GM12878 (cell line): Measurements from ENCODE around the gene SHISA9. TPM values are rescaled to one million over a fixed set of nuclear protein-coding genes. Genes with fewer than 3 reads are reported as not detected.

Experiments
- ATAC-seq: fragments of 200-7000 bp; cut with Tn5 transposase; 3 replicates; pipeline ENCODE4 v1.9.1; 2020; ENCODE audit warnings: mild to moderate bottlenecking, moderate library complexity
- BruUV-seq: library from RNA; stranded (reverse); fragments of 400-500 nt; replicated peaks from 2 replicates; lab custom pipeline; 2021; lab: Mats Ljungman, UMichigan
- CTCF ChIA-PET: fragments of 300-600 bp; sonication (Branson Sonifier 250); formaldehyde crosslinking; extraction: SDS; loops from one replicate; lab custom pipeline; 2021; ENCODE audit warnings: inconsistent platforms; lab: Yijun Ruan, JAX
- POLR2A ChIA-PET: fragments of 350-600 bp; formaldehyde crosslinking; extraction: SDS; loops from one replicate; lab custom pipeline; 2021; ENCODE audit warnings: inconsistent platforms; lab: Charles Lee
- RAD21 ChIA-PET: fragments of 300-600 bp; sonication (Branson Sonifier 250); formaldehyde crosslinking; loops from one replicate; lab custom pipeline; 2023; ENCODE audit warnings: antibody characterized with exemption; ENCODE audit not compliant: unreplicated experiment; lab: Charles Lee
- SMC1A ChIA-PET: fragments of 300-600 bp; sonication (Branson Sonifier 250); formaldehyde crosslinking; loops from one replicate; lab custom pipeline; 2023; ENCODE audit not compliant: unreplicated experiment, uncharacterized antibody; lab: Charles Lee
- DNase-seq: peaks from one replicate; pipeline ENCODE4 v3.0.0-alpha.2; 2011; ENCODE audit warnings: low read depth, low spot score
- FAIRE-seq: peaks from 3 replicates; lab custom pipeline; 2011; peaks lifted over from hg19 to GRCh38; lab: Jason Lieb, UNC
- H2AFZ ChIP-seq: 2 replicates; pipeline ENCODE4 v1.6.0; 2011; ENCODE audit warnings: low read depth, low read length, control low read depth; ENCODE audit not compliant: control insufficient read depth
- H3K27ac ChIP-seq: 2 replicates; pipeline ENCODE4 v1.5.1; 2011; ENCODE audit warnings: control low read depth; ENCODE audit not compliant: control insufficient read depth, insufficient read depth
- H3K27me3 ChIP-seq, 2 experiments: replicated peaks in 1 of 2; 2 replicates each; pipeline versions ENCODE4 v1.6.0 to v1.6.1; 2011; ENCODE audit warnings: low read length in 1 of 2; ENCODE audit not compliant: control insufficient read depth in 2 of 2, insufficient read depth in 2 of 2
- H3K36me3 ChIP-seq, 2 experiments: 2 replicates each; pipeline ENCODE4 v1.5.1; 2011; ENCODE audit warnings: low read length in 1 of 2; ENCODE audit not compliant: control insufficient read depth in 2 of 2, insufficient read depth in 2 of 2
- H3K4me1 ChIP-seq: 2 replicates; pipeline ENCODE4 v1.6.1; 2011; ENCODE audit warnings: mild to moderate bottlenecking, low read length, moderate library complexity, mixed read lengths; ENCODE audit not compliant: control insufficient read depth, insufficient read depth
- H3K4me2 ChIP-seq: 2 replicates; pipeline ENCODE4 v1.6.0; 2011; ENCODE audit warnings: control low read depth; ENCODE audit not compliant: control insufficient read depth, insufficient read depth
- H3K4me3 ChIP-seq: fragments of 200-600 bp; sonication (generic); 2 replicates; pipeline ENCODE4 v1.5.1; 2016
- H3K79me2 ChIP-seq: 2 replicates; pipeline ENCODE4 v1.6.0; 2011; ENCODE audit warnings: low read length; ENCODE audit not compliant: control insufficient read depth, insufficient read depth
- H3K9ac ChIP-seq: 2 replicates; pipeline ENCODE4 v1.8.0; 2011; ENCODE audit warnings: low read length, control low read depth, mixed read lengths; ENCODE audit not compliant: control insufficient read depth, insufficient read depth
- H3K9me3 ChIP-seq: replicated peaks from 3 replicates; pipeline ENCODE4 v1.5.1; 2011; ENCODE audit warnings: mild to moderate bottlenecking, low read length; ENCODE audit not compliant: control insufficient read depth, insufficient read depth
- H4K20me1 ChIP-seq: 2 replicates; pipeline ENCODE4 v1.6.0; 2011; ENCODE audit not compliant: control insufficient read depth, insufficient read depth
- CBX3 ChIP-seq: fragments of 200-600 bp; sonication (generic); IDR thresholded peaks from 2 replicates; pipeline ENCODE4 v1.6.1; 2016; ENCODE audit warnings: low read depth, borderline replicate concordance
- DPF2 ChIP-seq: fragments of 450-650 bp; IDR thresholded peaks from 2 replicates; pipeline ENCODE4 v1.6.1; 2017; ENCODE audit warnings: mild to moderate bottlenecking
- EP300 ChIP-seq, 2 experiments: fragments of 150-350 bp in 1 of 2; IDR thresholded peaks; 2 replicates each; pipeline ENCODE4 v1.6.1; 2011 to 2012; ENCODE audit warnings: low read depth in 2 of 2, low read length in 2 of 2, borderline replicate concordance in 1 of 2, improper control_type of control experiment in 1 of 2, inconsistent platforms in 1 of 2; ENCODE audit not compliant: control insufficient read depth in 1 of 2
- RELA ChIP-seq: fragments of 450-650 bp; IDR thresholded peaks from 2 replicates; pipeline ENCODE4 v1.8.0; 2014; ENCODE audit warnings: borderline replicate concordance; ENCODE audit not compliant: partially characterized antibody
- RFX5 ChIP-seq: IDR thresholded peaks from 2 replicates; pipeline ENCODE4 v1.6.1; 2011; ENCODE audit warnings: low read depth, low read length, improper control_type of control experiment
- WRNIP1 ChIP-seq: IDR thresholded peaks from 2 replicates; pipeline ENCODE4 v1.6.1; 2011; ENCODE audit warnings: low read depth, low read length, improper control_type of control experiment, borderline replicate concordance
- YBX1 ChIP-seq: fragments of 450-650 bp; IDR thresholded peaks from 2 replicates; pipeline ENCODE4 v1.6.1; 2016; ENCODE audit warnings: antibody characterized with exemption
- YY1 ChIP-seq: IDR thresholded peaks from 2 replicates; pipeline ENCODE4 v1.6.1; 2011; ENCODE audit warnings: low read depth, mild to moderate bottlenecking, low read length
- ZNF274 ChIP-seq: IDR thresholded peaks from one replicate; pipeline ENCODE4 v1.8.0; 2011; ENCODE audit not compliant: insufficient read length, insufficient read depth
- ZZZ3 ChIP-seq: IDR thresholded peaks from 2 replicates; pipeline ENCODE4 v1.6.1; 2011; ENCODE audit warnings: low read depth; ENCODE audit not compliant: control insufficient read depth, insufficient read length
- WGBS: methylation state at CpG from one replicate; pipeline ENCODE4 v1.1.6; 2016; ENCODE audit warnings: low lambda C conversion rate; ENCODE audit not compliant: insufficient replicate concordance, insufficient coverage; ENCODE audit errors: missing lambda C conversion rate; 5-methylcytosine and 5-hydroxymethylcytosine counted together
- in situ Hi-C: fragments of 300-500 bp; cut with MboI; formaldehyde crosslinking; loops from 9 replicates; pipeline ENCODE4 v1.14.3; 2018; ENCODE audit warnings: mixed read lengths
- intact Hi-C: fragments of 100-400 bp; cut with micrococcal nuclease; formaldehyde crosslinking; loops from one replicate; pipeline ENCODE4 v1.14.2; 2022; ENCODE audit not compliant: unreplicated experiment
- polyA plus RNA-seq, 11 experiments: library from polyadenylated mRNA; depleted of rRNA in 4 of 11; unstranded in 6 of 11; stranded (reverse) in 5 of 11; fragments of >200 nt; fragmentation: Nextera tagmentation in 4 of 11; fragmentation: Illumina TruSeq in 1 of 11; extraction: Ambion mirVana in 4 of 11; extraction: Trizol in 1 of 11; gene quantifications; 1 replicate in 1 of 11; 2 replicates in 10 of 11; pipeline versions ENCODE4 v1.2.1 to v1.2.3, GENCODE V29; 2011 to 2016; ENCODE audit warnings: inconsistent platforms in 2 of 11, missing spikeins in 2 of 11, low read depth in 1 of 11
- total RNA-seq, 4 experiments: library from RNA; depleted of rRNA in 3 of 4; stranded (reverse); fragments of >200 nt in 3 of 4; fragmentation: Illumina TruSeq in 1 of 4; extraction: Trizol in 1 of 4; gene quantifications; 2 replicates each; pipeline versions ENCODE4 v1.2.1 to v1.2.3, GENCODE V29; 2013 to 2021
- TF ChIP-seq, protein P1 (sequence below): IDR thresholded peaks from 2 replicates; pipeline ENCODE4 v1.6.1; 2011; ENCODE audit warnings: mild to moderate bottlenecking, low read depth, low read length, moderate library complexity; ENCODE audit not compliant: insufficient replicate concordance
- TF ChIP-seq, protein P2 (sequence below): IDR thresholded peaks from 2 replicates; pipeline ENCODE4 v1.6.1; 2012; ENCODE audit warnings: mild to moderate bottlenecking, low read depth, low read length
- TF ChIP-seq, protein P3 (sequence below): IDR thresholded peaks from 2 replicates; pipeline ENCODE4 v1.6.1; 2012; ENCODE audit warnings: low read depth, low read length, improper control_type of control experiment
- TF ChIP-seq, protein P4 (sequence below): IDR thresholded peaks from 2 replicates; pipeline ENCODE4 v1.6.1; 2011; ENCODE audit warnings: borderline replicate concordance, low read depth, mild to moderate bottlenecking, moderate library complexity, mixed read lengths, low read length; ENCODE audit not compliant: insufficient read depth; ENCODE audit errors: extremely low read length
- TF ChIP-seq, protein P5 (sequence below): IDR thresholded peaks from 2 replicates; pipeline ENCODE4 v1.6.1; 2012; ENCODE audit warnings: low read depth, low read length, improper control_type of control experiment

Gene SHISA9
- total and polyA plus RNA-seq, 10 of the 15 experiments (the other 5 are each of a cell fraction or from before 2014, with no cell fraction given): 0.03 to 25.5 (median 0.07) TPM

DNA sequence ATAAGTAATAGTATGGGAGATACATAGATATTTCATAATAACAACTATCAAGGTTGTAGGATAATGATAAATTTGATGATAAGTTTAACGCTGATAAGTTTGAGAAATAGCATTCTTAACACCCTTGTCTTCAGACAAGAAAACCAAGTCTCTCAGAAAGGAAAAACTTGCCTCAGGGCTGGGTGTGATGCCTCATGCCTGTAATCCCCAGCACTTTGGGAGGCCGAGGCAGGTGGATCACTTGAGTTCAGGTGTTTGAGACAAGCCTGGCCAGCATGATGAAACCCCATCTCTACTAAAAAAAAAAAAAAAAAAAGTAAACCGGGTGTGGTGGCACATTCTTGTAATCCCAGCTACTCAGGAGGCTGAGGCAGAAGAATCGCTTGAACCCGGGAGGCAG, 90.7 kb downstream of the SHISA9 start:
- no peaks in the 10 kb centered on the region for H3K9me3 ChIP-seq
- H3K27ac ChIP-seq: no peak overlapping the region
- WGBS: 27% methylated on average over 4 of the region's 5 CpGs
- no peaks in the 10 kb centered on the region for H3K36me3 ChIP-seq
- FAIRE-seq: no peak
- H3K4me1 ChIP-seq: no peaks in the 10 kb centered on the region
- TF ChIP-seq, protein P1, sequence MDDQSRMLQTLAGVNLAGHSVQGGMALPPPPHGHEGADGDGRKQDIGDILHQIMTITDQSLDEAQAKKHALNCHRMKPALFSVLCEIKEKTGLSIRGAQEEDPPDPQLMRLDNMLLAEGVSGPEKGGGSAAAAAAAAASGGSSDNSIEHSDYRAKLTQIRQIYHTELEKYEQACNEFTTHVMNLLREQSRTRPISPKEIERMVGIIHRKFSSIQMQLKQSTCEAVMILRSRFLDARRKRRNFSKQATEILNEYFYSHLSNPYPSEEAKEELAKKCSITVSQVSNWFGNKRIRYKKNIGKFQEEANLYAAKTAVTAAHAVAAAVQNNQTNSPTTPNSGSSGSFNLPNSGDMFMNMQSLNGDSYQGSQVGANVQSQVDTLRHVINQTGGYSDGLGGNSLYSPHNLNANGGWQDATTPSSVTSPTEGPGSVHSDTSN: no peak
- TF ChIP-seq WRNIP1: no peak
- TF ChIP-seq CBX3: no peak
- TF ChIP-seq YBX1: no peak
- no peak for TF ChIP-seq YY1
- TF ChIP-seq, protein P2, sequence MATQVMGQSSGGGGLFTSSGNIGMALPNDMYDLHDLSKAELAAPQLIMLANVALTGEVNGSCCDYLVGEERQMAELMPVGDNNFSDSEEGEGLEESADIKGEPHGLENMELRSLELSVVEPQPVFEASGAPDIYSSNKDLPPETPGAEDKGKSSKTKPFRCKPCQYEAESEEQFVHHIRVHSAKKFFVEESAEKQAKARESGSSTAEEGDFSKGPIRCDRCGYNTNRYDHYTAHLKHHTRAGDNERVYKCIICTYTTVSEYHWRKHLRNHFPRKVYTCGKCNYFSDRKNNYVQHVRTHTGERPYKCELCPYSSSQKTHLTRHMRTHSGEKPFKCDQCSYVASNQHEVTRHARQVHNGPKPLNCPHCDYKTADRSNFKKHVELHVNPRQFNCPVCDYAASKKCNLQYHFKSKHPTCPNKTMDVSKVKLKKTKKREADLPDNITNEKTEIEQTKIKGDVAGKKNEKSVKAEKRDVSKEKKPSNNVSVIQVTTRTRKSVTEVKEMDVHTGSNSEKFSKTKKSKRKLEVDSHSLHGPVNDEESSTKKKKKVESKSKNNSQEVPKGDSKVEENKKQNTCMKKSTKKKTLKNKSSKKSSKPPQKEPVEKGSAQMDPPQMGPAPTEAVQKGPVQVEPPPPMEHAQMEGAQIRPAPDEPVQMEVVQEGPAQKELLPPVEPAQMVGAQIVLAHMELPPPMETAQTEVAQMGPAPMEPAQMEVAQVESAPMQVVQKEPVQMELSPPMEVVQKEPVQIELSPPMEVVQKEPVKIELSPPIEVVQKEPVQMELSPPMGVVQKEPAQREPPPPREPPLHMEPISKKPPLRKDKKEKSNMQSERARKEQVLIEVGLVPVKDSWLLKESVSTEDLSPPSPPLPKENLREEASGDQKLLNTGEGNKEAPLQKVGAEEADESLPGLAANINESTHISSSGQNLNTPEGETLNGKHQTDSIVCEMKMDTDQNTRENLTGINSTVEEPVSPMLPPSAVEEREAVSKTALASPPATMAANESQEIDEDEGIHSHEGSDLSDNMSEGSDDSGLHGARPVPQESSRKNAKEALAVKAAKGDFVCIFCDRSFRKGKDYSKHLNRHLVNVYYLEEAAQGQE: no peak
- no peak for TF ChIP-seq RELA
- no peak for TF ChIP-seq EP300 (IDR thresholded peaks at IDR 0.05; ENCODE audit: borderline replicate concordance in 1 of 2, control insufficient read depth in 1 of 2, low read depth in 2 of 2, low read length in 2 of 2)
- TF ChIP-seq, protein P3, sequence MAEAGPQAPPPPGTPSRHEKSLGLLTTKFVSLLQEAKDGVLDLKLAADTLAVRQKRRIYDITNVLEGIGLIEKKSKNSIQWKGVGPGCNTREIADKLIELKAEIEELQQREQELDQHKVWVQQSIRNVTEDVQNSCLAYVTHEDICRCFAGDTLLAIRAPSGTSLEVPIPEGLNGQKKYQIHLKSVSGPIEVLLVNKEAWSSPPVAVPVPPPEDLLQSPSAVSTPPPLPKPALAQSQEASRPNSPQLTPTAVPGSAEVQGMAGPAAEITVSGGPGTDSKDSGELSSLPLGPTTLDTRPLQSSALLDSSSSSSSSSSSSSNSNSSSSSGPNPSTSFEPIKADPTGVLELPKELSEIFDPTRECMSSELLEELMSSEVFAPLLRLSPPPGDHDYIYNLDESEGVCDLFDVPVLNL: no peak
- no peak for TF ChIP-seq ZNF274
- TF ChIP-seq, protein P4, sequence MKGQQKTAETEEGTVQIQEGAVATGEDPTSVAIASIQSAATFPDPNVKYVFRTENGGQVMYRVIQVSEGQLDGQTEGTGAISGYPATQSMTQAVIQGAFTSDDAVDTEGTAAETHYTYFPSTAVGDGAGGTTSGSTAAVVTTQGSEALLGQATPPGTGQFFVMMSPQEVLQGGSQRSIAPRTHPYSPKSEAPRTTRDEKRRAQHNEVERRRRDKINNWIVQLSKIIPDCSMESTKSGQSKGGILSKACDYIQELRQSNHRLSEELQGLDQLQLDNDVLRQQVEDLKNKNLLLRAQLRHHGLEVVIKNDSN: no peak
- no peak for TF ChIP-seq ZZZ3
- TF ChIP-seq, protein P5, sequence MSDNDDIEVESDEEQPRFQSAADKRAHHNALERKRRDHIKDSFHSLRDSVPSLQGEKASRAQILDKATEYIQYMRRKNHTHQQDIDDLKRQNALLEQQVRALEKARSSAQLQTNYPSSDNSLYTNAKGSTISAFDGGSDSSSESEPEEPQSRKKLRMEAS: no peak
- TF ChIP-seq DPF2: no peak
- no peak for TF ChIP-seq RFX5
- H3K9ac ChIP-seq: no peak overlapping the region
- CTCF ChIA-PET: no interaction called here
- H3K27me3 ChIP-seq: no peaks in the 10 kb centered on the region
- intact Hi-C loops: no loop called here
- in situ Hi-C loops: no loop called here
- POLR2A ChIA-PET: interaction anchor here (0.6 kb wide), 1 partner anchor 153 kb away, joined by 4 read pairs; no protein-coding TSS in a partner anchor
- DNase-seq: no peak
- RAD21 ChIA-PET: no interaction called here
- no peaks in the 10 kb centered on the region for H4K20me1 ChIP-seq
- SMC1A ChIA-PET: no interaction called here
- ATAC-seq: no peak
- H3K4me2 ChIP-seq: no peak overlapping the region
- no TSS peak for BruUV-seq
- no peaks in the 10 kb centered on the region for H3K79me2 ChIP-seq
- H2AFZ ChIP-seq: no peak overlapping the region
- no peak overlapping the region for H3K4me3 ChIP-seq
